Prostate gland (tissue), 2 donors: ENCODE results near the gene TFR2.

ENCODE experiments used
- CTCF ChIP-seq, 4 experiments: fragments of 200-600 bp in 2 of 4; fragments of 450-650 bp in 2 of 4; sonication (generic) in 2 of 4; IDR thresholded peaks; 1 replicate in 3 of 4; 2 replicates in 1 of 4; pipeline ENCODE4 v1.5.1; 2016 to 2019; ENCODE audit warnings: antibody characterized with exemption in 4 of 4, mild to moderate bottlenecking in 2 of 4, moderate library complexity in 2 of 4
- POLR2A ChIP-seq: fragments of 450-650 bp; IDR thresholded peaks from one replicate; pipeline ENCODE4 v1.6.1; 2016; ENCODE audit warnings: antibody characterized with exemption, mild to moderate bottlenecking
- POLR2AphosphoS5 ChIP-seq: sonication (generic); formaldehyde crosslinking; IDR thresholded peaks from one replicate; pipeline ENCODE4 v1.6.1; 2017; ENCODE audit warnings: antibody characterized with exemption

- TF ChIP-seq CTCF (IDR thresholded peaks at IDR 0.05) (no peak), POLR2AphosphoS5 (no peak), POLR2A (no peak)
Observed at GRCh38 chr7:100686822-100687211, 45.5 kb upstream of the TFR2 start.
